ENCODE measurements around the gene PLPP3.
"Not testable (repeated sequence)": the region's sequence is repeated elsewhere in the genome, so short reads cannot be mapped to it uniquely, and the experiment has no call there.

The PLPP3 gene

DNA sequence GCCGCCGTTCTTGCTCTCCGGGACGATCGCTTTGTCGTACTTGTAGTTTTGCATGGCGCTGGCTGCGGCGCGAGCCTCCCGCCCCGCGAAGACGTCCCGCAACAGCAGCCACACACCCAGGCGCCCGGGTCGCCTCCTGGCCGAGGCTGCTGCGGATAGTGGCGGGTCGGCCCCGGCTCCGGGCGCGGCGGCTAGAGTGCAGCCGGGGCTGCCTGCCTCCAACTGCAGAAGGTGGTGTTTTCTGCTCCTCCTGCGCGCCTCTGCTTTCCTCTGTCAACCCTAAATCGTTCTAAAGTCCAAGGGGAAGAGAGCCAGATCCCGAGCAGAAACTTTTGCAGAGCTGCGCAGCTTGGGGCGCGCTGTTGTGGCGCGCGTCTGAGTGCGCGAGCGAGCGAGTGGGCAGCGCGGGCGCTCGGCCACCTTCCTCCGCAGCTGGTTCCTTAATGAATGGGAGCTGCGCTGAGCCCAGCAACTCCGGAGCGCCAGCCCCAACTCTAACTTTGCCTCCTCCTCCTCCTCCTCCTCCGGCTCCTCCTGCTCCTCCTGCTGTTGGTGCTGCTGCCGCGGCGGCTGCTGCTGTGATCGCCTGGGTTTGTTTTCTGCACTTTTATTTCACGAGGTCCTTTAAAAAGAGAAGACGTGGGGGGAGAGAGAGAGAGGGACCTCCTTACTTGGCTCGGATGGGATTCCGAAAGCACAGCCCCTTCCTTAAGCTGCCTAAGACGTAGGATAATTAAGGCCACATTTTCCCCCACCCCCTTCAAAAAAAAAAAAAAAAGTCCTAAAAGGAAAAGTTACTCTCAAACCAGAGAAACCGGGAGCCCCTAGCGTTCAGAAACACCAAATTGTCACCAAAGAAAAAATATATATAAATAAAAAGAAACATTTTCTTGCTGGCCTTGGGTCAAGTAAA, at the start of gene PLPP3:
Gene PLPP3, minus strand, starts transcription at position 601 of the 913 bp plus-strand sequence. Its CDS starts 547 bp downstream, at position 54.
- peak; percentile 95 for DNase-seq

DNA sequence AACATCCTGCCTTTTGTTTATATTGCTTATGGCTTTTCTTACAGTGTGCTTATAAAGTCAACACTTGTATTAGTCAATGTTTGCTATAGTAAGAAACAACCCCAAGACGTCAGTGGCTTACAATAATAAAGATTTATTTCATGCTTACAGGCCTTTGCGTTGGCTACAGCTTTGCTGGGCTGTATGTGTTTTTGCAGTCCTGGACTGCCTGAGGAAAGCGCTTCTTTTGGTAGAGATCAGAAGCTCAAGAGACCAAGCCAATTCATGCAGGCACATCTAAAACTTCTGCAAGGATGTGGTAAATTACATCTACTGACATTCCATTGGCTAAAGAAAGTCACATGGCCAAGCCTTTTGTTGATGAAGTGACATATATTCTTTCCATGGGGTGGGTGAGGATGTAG, 48.3 kb upstream of the PLPP3 start:
- DNase-seq = peak; percentile 93

GRCh38 chr1:56627019-56627635, 47.8 kb upstream of the PLPP3 start:
- DNase-seq = no peak

GRCh38 chr1:56626546-56626945, 47.2 kb upstream of the PLPP3 start:
- no peak for DNase-seq

GRCh38 chr1:56625819-56626440, 46.6 kb upstream of the PLPP3 start:
- DNase-seq = no peak

DNA sequence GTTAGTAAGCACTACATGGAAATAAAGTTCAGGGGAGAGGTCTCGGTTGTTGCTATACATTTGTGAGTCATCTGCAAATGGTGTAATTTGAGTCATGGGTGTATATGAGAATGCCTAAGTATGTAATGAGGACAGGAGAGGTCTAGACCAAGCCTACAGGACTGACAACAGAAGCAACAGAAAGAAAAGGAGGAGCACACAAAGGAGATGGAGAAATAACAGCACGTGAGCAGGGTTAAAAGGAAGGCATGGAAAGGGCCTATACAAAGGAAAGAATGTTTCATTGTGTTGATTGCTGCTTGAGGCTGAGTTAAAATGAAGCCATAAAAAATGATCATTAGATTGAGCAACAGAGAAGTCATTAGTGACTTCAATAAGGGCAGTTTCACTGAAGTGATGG, 37.8 kb upstream of the PLPP3 start:
- DNase-seq = peak; percentile 44

DNA sequence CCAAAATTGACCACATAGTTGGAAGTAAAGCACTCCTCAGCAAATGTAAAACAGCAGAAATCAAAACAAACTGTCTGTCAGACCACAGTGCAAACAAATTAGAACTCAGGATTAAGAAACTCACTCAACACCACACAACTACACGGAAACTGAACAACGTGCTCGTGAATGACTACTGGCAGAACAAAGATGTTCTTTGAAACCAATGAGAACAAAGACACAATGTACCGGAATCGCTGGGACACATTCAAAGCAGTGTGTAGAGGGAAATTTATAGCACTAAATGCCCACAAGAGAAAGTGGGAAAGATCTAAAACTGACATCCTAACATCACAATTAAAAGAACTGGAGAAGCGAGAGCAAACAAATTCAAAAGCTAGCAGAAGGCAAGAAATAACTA, 31.4 kb upstream of the PLPP3 start:
- DNase-seq = not testable (repeated sequence)

DNA sequence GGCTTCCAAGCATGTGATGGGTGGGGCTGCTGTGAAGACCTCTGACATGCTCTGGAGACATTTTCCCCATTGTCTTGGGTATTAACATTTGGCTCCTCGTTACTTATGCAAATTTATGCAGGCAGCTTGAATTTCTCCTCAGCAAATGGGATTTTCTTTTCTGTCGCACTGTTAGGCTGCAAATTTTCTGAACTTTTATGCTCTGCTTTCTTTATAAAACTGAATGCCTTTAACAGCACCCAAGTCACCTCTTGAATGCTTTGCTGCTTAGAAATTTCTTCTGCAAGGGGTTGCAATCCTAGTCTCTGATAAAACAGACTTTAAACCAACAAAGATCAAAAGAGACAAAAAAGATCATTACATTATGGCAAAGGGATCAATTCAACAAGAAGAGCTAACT, 30.7 kb upstream of the PLPP3 start:
- DNase-seq = not testable (repeated sequence)

DNA sequence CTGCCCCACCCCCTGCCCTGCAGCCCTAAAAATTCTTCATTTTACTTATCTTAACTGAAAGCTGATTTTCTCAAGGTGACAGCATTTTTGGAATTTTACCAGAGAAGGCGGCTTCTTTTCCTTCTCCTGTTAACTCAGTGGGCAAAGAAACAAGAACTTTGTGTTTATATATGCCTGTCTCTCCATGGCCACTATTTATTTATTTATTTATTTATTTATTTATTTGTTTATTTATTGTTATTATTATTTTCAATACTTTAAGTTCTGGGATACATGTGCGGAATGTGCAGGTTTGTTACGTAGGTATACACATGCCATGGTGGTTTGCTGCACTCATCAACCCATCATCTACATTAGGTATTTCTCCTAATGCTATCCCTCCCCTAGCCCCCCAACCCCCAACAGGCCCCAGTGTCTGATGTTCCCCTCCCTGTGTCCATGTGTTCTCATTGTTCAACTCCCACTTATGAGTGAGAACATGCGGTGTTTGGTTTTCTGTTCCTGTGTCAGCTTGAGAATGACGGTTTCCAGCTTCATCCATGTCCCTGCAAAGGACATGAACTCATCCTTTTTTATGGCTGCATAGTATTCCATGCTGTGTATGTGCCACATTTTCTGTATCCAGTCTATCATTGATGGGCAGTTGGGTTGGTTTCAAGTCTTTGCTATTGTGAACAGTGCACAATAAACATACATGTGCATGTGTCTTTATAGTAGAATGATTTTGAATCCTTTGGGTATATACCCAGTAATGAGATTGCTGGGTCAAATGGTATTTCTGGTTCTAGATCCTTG, 16.2 kb upstream of the PLPP3 start:
- not testable (repeated sequence) for DNase-seq

DNA sequence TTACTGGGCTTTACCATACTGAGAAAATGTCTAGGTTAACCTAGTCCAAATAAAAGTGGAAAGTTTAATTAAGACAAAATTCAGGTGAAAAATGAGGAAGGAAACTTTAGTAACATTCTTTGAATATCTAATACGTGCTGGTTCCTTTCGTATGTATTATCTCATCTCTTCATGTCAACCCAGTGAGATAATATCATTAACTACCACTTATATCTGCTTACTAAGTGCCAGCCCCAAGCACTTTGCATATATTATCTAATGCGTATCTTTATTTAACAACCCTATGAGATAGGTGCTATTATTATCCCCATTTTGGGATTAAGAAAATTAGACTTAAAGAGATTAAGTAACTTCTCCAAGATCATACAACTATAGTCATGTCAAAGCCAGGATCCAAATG, 12.5 kb upstream of the PLPP3 start:
- DNase-seq = no peak

DNA sequence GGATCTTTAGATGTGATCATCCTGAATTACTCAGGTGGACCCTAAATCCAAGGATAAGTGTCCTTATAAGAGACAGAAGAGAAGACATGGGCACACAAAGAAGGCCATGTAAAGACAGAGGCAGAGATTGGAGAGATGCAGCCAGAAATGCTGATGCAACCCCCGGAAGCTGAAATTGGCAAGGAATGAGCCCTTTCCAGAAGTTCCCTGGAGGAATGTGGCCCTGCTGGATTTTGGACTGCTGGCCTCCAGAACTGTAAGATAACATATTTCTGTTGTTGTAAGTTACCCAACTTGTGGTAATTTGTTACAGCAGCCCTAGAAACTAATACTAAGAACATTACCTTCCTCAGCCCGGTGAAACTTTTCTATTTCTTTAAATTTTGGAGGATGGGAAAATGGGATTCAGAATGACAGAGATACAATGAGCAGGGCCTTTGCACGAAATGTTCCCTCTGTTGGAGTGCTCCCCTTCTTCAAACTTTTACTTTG, 11.2 kb upstream of the PLPP3 start:
- no peak for DNase-seq

- DNase-seq = no peak
These were observed 10.0 kb upstream of the PLPP3 start for GRCh38 chr1:56589369-56589768.

- DNase-seq = peak; percentile 22
These were observed 7.1 kb upstream of the PLPP3 start for GRCh38 chr1:56586502-56586901.

DNA sequence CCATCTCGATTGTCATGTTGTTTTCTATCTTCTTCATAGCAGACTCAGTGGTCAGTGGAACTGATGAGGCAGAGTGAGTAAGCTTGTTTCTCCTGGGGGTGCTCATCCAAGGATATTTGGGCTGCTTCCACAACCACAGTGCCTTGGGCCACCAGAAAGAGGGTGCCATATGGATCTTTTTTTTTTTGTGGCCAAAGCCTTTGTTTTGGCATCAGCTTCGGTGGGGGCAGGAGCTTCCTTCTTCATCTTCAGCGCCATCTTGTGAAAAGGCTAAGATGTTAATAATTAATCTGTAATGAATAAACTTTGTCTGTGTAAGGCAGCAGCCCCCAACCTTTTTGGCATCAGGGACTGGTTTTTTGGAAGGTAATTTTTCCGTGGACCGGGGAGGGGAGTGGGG, 6.6 kb upstream of the PLPP3 start:
- DNase-seq = no peak

- DNase-seq = peak; percentile 86
These were observed 5.7 kb upstream of the PLPP3 start for GRCh38 chr1:56584910-56585528.

DNA sequence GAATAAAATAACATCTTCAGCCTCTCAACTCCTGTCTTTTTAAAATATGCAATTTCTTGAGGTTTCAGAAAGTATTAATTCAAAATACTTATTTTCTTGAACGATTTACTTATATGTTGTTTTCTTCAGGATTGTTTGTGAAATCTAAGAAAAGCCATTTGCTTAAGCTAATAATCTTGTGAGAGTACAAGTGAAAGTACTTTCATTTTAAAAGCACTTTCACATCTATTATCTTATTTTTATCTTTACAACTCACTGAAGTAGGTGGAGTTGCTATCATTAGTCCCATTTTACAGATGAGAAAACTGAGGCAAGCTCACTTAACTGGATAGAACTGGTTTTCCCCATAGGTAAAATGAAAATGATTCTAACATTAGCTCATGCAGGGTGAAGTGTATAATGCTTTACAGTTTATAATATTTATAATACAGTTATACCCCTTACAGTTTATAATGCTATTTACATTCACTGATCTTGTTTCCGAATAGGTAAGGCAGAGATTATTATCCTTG, 4.7 kb upstream of the PLPP3 start:
- DNase-seq = no peak

- DNase-seq = no peak
These were observed 1.4 kb upstream of the PLPP3 start for GRCh38 chr1:56580771-56581170.

DNA sequence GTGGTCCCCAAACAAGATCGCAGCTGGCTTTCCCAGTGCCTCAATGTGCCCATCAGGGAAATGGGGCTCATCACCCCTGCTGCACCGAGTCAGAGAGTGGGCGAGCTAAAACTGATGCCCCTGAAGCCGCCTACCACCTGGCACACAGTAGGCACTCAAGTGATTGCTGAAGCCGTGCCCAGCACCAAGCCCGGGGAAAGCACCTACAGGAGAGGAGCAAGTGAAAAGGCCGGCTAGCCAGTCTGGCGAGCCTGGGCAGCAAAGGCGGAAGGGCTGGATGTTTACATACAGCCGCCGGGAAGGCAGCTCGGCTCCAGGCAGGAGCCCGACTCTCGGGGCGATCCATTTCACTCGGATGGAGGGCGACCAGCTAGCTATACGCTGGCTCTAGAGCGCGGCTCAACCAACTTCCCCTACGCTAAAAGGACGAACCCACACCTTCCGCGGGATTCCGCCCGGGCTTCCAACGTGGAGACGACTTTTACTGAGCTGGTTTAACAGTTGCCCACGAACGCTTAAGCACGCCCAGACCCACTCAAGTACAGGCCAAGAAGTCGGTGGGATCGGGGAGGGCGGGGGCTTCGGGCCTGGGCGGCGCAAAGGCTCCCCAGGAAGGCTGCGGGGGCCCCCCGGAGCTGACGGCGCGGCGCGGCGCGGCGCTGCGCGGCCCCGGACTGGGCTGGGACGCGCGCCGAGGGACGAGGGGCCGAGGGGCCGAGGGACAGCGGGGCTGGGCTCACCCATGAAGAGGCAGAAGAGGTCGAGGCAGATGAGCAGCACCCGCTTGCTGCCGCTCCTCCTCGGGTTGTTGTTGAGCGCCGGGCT, 1.0 kb downstream of the PLPP3 start:
- DNase-seq = peak; percentile 97

DNA sequence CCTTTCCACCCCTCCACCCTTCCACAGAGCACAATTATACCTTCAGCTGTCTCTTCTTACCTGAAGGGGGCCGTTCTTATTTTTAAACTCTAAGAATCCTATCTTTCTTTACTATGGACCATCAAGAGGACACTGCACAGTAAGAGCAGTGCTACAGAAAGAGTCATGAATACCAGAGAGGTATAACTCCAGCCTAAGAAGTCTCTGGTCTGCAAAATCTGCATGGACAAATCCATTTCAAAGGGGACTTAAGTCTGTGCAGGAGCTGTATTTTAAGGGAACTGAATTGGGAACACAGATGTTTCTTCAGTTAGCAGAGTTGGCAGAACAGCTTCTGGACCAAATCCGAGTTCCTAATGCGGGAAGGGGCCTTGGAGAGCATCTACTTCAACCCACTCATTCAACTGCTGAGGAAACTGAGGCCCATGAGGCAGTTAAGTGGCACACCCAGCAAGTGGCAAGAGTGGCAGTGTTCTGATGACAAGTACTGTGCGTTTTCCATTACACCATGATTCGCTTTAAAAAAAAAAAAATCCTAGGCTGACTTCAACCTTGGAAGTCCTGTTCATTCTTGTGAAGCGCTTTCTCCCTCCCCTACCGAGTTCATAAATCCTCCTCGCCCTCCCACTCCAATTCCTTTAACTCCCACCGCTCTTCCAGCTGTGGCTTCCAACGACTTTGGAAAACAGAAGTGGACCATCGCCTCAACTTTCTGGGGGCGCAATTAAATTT, 1.8 kb downstream of the PLPP3 start:
- peak; percentile 66 for DNase-seq

GRCh38 chr1:56576880-56577405, 2.4 kb downstream of the PLPP3 start:
- DNase-seq = peak; percentile 66
